ENCODE data around the gene LILRB3.
"Not testable (repeated sequence)": the region's sequence is repeated elsewhere in the genome, so short reads cannot be mapped to it uniquely, and the experiment has no call there.

The LILRB3 gene

DNA sequence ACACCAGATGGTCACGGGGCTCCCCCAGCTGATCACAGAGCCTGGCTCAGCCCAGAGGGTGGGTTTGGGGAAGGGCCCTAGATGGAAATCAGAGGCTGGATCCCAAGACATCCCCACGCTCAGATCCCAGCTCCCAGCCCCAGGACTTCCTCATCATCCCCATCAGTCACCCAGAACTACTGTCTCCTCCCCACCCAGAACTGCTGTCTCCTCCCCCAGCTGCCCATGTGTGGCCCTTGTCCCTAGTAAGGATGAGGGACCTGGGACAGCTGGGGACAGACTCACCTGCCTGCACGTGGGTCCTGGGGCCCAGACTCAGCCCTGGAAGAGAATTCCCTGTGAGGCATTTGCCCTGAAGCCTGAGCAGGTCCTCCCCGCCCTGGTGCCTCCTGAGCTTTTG is 19.4 kb upstream of the LILRB3 start:
- not testable (repeated sequence) for H3K36me3 ChIP-seq (ENCODE audit: insufficient read depth, low read length); H3K79me2 ChIP-seq (ENCODE audit: control insufficient read depth, insufficient read depth, low read length, unreplicated experiment); H3K4me3 ChIP-seq (ENCODE audit: low read depth, low read length); H2AFZ ChIP-seq (ENCODE audit: low read length, unreplicated experiment); H3K27ac ChIP-seq (ENCODE audit: low read depth, low read length); H3K4me1 ChIP-seq (ENCODE audit: control insufficient read depth, insufficient read depth, low read length, unreplicated experiment); H3K27me3 ChIP-seq (ENCODE audit: insufficient read depth, low read length)

DNA sequence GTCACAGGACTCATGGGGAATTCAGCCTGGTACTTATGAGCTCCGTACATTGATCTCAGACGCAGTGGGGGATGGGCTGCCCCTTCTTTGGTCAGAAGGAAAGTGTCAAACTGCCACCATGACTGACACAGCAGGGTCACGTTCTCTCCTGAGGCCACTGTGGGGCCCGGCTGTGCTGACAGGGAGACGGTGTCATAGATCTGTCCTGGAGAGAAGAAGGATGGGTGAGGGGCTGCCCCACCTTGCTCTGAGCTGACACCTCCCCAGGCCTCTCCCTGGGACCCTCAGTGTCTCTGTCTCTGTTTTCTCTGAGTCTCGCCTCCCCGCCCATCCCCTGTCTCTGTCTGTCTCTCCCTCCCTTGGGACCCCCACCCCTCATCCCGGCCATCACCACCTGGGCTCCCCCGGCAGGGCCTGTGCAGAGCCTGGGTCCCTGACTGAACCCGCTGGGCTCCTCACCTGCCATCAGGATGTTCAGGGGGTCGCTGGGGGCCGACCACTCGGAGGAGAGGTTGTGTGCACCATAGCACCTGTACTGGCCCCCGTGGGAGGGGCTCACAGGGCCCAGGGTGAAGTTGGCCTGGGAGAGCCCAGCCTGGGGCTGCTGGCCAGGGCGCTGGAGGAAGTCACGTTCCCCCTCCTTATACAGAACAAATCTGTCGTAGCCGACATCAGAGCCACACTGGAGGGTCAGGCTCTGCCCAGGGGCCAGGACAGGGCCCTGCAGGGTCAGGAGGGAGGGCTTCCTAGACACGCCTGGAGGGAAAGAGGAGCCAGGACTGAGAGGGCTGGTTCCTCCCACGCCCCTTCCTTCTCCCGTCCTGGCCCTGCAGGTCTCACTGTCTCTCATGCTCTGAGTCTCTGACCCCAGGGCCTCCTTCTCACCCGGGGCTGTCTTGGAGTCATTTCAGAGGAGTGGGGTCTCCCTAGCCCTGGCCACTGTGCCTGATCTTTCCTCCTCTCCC is 17.8 kb upstream of the LILRB3 start:
- not testable (repeated sequence) for H3K79me2 ChIP-seq (ENCODE audit: control insufficient read depth, insufficient read depth, low read length, unreplicated experiment); H3K27ac ChIP-seq (ENCODE audit: low read depth, low read length); H2AFZ ChIP-seq (ENCODE audit: low read length, unreplicated experiment); H3K27me3 ChIP-seq (ENCODE audit: insufficient read depth, low read length); H3K4me3 ChIP-seq (ENCODE audit: low read depth, low read length); H3K36me3 ChIP-seq (ENCODE audit: insufficient read depth, low read length); H3K4me1 ChIP-seq (ENCODE audit: control insufficient read depth, insufficient read depth, low read length, unreplicated experiment)

DNA sequence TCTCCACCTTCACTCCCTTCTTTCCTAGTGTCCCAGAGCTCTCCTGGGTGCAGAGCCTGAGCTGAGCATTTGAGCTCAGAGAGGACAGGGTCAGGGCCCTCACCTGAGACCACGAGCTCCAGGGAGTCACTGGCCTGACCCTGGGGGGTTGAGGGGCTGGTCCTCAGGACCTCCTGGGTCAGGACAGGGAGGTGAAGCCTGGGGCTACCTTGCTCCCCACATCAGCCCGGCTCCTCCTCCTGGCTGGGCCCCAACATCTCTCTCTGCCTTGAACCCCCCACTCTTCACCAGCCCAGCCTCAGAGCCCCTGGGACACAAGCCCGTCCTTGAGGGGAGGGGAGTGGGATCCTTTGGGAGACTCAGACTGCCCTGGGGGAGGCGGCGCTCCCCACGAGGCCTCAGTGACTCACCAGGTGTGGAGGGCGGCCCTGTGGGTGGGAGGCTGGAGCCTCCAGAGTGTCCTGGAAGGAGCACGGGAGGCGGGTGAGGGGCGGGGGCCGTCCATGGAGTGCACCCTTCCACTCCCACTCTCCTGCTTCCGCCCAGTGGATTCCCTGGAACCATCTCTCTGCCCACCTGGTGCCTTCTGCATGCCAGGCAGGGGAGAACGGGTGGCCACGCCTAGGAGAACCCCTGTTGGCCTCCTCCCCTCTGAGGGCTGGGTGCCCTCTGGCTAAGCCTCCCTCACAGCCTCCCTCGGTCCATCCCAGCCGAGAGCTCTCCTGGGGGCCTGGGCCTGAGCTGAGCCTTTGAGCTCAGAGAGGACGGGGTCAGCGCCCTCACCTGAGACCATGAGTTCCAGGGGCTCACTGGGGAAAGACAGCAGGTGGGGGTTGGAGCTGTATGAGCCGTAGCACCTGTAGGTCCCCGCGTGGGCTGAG is 16.9 kb upstream of the LILRB3 start:
- not testable (repeated sequence) for H3K4me1 ChIP-seq (ENCODE audit: control insufficient read depth, insufficient read depth, low read length, unreplicated experiment); H3K79me2 ChIP-seq (ENCODE audit: control insufficient read depth, insufficient read depth, low read length, unreplicated experiment); H3K36me3 ChIP-seq (ENCODE audit: insufficient read depth, low read length); H2AFZ ChIP-seq (ENCODE audit: low read length, unreplicated experiment); H3K4me3 ChIP-seq (ENCODE audit: low read depth, low read length); H3K27ac ChIP-seq (ENCODE audit: low read depth, low read length)
- peaks cover 10% of the 10 kb centered on the region; the same call in 1 of the 2 replicates for H3K27me3 ChIP-seq (ENCODE audit: insufficient read depth, low read length)

DNA sequence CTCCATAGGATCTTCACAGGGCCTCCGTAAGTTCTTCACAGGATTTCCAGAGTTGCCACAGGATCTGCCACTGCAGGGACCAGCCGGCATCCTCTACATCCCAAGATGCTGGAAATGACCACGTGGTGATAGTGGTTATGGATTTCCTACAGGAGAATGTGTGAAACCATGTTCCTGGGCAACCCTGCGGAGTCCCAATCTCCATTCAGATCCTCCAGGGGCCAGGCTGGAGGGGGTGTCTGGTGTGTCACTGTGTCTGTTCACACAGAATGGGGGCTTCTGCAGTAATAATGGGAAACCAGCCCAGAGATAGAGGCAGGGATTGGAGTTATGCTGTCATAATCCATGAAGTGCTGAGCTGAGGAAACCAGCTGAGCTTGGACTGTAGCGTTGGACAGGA is 11.1 kb upstream of the LILRB3 start:
- Histone ChIP-seq H2AFZ (ENCODE audit: low read length, unreplicated experiment) (no peak overlapping the region), H3K4me3 (ENCODE audit: low read depth, low read length) (no peak overlapping the region), H3K4me1 (ENCODE audit: control insufficient read depth, insufficient read depth, low read length, unreplicated experiment) (no peaks in the 10 kb centered on the region), H3K36me3 (ENCODE audit: insufficient read depth, low read length) (no peaks in the 10 kb centered on the region), H3K79me2 (ENCODE audit: control insufficient read depth, insufficient read depth, low read length, unreplicated experiment) (no peaks in the 10 kb centered on the region), H3K27me3 (ENCODE audit: insufficient read depth, low read length) (peaks cover 17% of the 10 kb centered on the region; the same call in 1 of the 2 replicates), H3K27ac (ENCODE audit: low read depth, low read length) (no peak overlapping the region)

DNA sequence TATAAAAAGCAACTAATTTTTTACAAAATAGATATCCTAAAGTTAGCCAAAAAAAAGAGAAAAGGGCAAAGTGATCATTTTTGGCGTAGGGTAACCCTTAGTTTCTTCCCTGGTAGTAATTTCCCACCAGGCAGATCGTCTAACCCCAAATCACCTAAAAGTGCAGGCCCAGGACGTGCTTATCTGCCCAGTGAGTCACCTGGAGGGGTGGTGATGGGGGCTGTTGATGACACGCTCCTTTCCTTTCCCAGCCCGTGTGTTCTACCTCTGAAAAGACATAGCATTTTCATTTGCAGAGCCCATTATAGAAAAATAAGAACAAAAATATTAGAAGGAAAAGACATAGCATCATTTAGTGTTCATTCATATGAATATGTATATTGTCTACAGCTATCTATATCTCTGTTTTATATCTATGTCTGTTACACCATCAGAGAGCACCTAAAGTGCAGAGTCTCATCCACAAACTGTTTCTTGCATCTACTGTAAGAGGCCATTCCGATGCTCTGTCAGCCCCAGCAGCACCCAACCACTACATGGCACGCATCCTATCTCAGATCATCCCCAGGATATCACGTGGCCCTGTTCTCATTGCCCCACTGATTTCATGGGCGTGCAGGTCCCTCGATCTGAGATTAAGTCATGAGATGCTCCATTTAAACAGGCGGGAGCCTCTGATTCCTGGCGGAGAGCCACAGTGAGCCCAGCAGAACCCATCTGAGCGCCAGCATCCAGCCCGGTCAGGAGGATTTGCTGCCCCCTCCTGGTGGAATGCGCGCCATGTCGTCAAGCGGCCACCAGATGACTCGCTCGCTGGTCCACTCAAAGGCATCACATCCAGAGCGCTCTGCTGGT is 8.5 kb upstream of the LILRB3 start:
- Histone ChIP-seq H3K4me3 (ENCODE audit: low read depth, low read length) (no peak overlapping the region), H3K27ac (ENCODE audit: low read depth, low read length) (no peak overlapping the region), H3K36me3 (ENCODE audit: insufficient read depth, low read length) (no peaks in the 10 kb centered on the region), H3K79me2 (ENCODE audit: control insufficient read depth, insufficient read depth, low read length, unreplicated experiment) (no peaks in the 10 kb centered on the region), H3K27me3 (ENCODE audit: insufficient read depth, low read length) (peaks cover 17% of the 10 kb centered on the region; the same call in 1 of the 2 replicates), H3K4me1 (ENCODE audit: control insufficient read depth, insufficient read depth, low read length, unreplicated experiment) (no peaks in the 10 kb centered on the region), H2AFZ (ENCODE audit: low read length, unreplicated experiment) (no peak overlapping the region)

DNA sequence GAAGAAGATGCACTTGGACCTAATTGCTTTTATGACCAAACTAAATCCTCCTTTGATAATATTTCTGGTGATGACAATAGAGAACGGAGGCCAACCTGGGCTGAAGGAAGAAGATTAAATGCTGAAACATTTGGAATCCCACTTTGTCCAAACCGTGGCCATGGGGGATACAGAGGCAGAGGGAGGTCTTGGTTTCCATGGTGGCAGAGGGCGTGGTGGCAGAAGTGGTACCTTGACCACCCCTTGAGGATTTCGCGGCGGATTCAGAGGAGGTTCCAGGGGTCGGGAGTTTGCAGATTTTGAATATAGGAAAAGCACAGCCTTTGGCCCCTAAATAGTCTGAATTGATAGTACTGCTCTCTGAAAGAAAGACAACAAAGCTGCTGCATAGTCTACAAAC is 7.2 kb upstream of the LILRB3 start:
- H2AFZ ChIP-seq (ENCODE audit: low read length, unreplicated experiment), result no peak overlapping the region
- H3K4me1 ChIP-seq (ENCODE audit: control insufficient read depth, insufficient read depth, low read length, unreplicated experiment), result no peaks in the 10 kb centered on the region
- H3K27ac ChIP-seq (ENCODE audit: low read depth, low read length), result no peak overlapping the region
- H3K4me3 ChIP-seq (ENCODE audit: low read depth, low read length), result no peak overlapping the region
- no peaks in the 10 kb centered on the region for H3K36me3 ChIP-seq (ENCODE audit: insufficient read depth, low read length)
- H3K27me3 ChIP-seq (ENCODE audit: insufficient read depth, low read length), result peaks cover 9% of the 10 kb centered on the region; the same call in 1 of the 2 replicates
- no peaks in the 10 kb centered on the region for H3K79me2 ChIP-seq (ENCODE audit: control insufficient read depth, insufficient read depth, low read length, unreplicated experiment)

DNA sequence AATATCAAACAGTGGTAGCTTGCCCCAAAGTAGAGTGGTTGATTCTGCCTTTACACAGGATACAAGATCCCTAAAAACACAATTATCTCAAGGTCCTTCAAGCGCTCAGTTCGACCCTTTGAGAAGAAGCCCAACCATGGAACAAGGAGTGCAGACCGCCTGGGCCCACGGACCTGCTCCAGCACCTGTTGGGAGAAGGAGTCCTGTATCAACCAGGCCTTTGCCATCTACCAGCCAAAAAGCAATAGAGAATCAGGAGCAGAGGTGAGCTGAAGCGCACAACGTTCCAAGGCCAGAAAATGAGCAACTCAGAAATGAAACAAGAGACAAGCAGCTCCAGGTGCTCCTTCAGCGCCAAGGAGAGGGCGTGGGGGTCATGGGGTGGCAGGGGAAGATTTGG is 6.3 kb upstream of the LILRB3 start:
- peaks cover under 1% of the 10 kb centered on the region; the same call in 1 of the 2 replicates for H3K27me3 ChIP-seq (ENCODE audit: insufficient read depth, low read length)
- no peaks in the 10 kb centered on the region for H3K4me1 ChIP-seq (ENCODE audit: control insufficient read depth, insufficient read depth, low read length, unreplicated experiment)
- no peak overlapping the region for H3K4me3 ChIP-seq (ENCODE audit: low read depth, low read length)
- H3K79me2 ChIP-seq (ENCODE audit: control insufficient read depth, insufficient read depth, low read length, unreplicated experiment), result no peaks in the 10 kb centered on the region
- no peaks in the 10 kb centered on the region for H3K36me3 ChIP-seq (ENCODE audit: insufficient read depth, low read length)
- no peak overlapping the region for H2AFZ ChIP-seq (ENCODE audit: low read length, unreplicated experiment)
- H3K27ac ChIP-seq (ENCODE audit: low read depth, low read length), result no peak overlapping the region

DNA sequence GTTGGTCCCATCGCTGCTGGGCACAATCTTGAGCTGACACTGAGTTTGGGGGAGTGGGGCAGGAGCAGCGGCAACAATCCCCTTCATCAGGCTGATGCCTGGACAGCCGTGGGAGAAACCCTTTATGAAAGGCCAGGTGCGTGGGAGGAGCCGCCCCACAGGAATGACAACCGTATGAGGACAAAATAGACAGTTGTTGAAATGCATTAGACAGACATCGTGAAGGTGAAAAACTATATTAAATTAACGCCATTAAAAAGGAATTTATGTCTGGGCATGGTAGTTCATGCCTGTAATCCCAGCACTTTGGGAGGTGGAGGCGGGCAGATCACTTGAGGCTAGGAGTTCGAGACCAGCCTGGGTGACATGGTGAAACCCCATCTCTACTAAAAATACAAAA is 1.8 kb upstream of the LILRB3 start:
- not testable (repeated sequence) for H3K36me3 ChIP-seq (ENCODE audit: insufficient read depth, low read length); H3K27me3 ChIP-seq (ENCODE audit: insufficient read depth, low read length); H2AFZ ChIP-seq (ENCODE audit: low read length, unreplicated experiment); H3K79me2 ChIP-seq (ENCODE audit: control insufficient read depth, insufficient read depth, low read length, unreplicated experiment); H3K27ac ChIP-seq (ENCODE audit: low read depth, low read length); H3K4me1 ChIP-seq (ENCODE audit: control insufficient read depth, insufficient read depth, low read length, unreplicated experiment); H3K4me3 ChIP-seq (ENCODE audit: low read depth, low read length)

DNA sequence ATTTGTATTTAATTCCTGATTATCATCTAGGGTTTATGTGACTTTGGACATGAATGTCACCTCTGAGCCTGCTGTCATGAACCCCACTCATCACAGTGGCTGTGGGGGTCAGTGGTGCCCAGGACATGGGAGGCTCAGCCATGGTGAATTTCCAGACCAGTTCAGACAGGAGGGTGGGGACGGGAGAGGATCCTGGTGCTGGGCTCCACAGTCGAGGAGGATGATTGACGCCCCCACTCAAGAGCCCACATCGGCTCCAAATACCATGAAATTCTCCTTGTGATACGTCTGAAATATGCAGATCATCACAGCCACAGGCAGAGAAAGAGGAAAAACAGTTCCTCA is 1.1 kb upstream of the LILRB3 start:
- not testable (repeated sequence) for H3K4me3 ChIP-seq (ENCODE audit: low read depth, low read length); H3K36me3 ChIP-seq (ENCODE audit: insufficient read depth, low read length); H3K27me3 ChIP-seq (ENCODE audit: insufficient read depth, low read length)

DNA sequence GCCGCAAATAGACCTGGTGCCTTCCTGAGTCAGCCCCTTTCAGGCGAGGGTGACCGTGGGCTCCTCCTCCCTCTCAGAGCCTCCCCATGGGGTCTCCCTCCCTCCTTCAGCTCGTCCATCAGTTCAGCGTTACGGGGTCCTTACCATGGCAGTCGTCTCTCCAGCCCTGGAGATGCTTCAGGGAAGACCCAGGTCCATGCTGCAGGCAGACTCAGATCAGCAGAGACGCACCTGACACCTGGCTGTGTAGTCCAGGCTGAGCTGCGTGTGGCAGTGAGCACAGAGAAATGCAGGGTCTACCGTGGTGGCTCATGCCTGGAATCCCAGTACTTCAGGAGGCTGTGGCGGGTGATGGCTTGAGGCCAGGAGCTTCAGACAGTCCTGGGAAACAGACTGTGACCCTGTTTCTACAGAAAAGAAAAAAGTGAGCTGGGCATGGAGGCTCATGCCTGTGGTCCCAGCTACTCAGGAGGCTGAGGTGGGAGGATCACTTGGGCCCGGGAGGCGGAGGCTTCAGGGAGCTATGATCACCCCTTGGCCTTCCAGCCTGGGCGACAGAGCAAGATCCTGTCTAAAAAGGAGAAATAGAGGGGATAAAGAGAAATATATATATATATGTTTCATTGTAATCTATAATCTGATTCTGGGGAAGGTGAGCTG is 600 bp upstream of the LILRB3 start:
- H3K79me2 ChIP-seq (ENCODE audit: control insufficient read depth, insufficient read depth, low read length, unreplicated experiment); H3K27ac ChIP-seq (ENCODE audit: low read depth, low read length); H3K36me3 ChIP-seq (ENCODE audit: insufficient read depth, low read length); H3K4me3 ChIP-seq (ENCODE audit: low read depth, low read length); H3K27me3 ChIP-seq (ENCODE audit: insufficient read depth, low read length); H3K4me1 ChIP-seq (ENCODE audit: control insufficient read depth, insufficient read depth, low read length, unreplicated experiment); H2AFZ ChIP-seq (ENCODE audit: low read length, unreplicated experiment): not testable (repeated sequence)

More for the DNA sequence above, 1.1 kb upstream of the LILRB3 start:
- H3K79me2 ChIP-seq (ENCODE audit: control insufficient read depth, insufficient read depth, low read length, unreplicated experiment); H2AFZ ChIP-seq (ENCODE audit: low read length, unreplicated experiment); H3K27ac ChIP-seq (ENCODE audit: low read depth, low read length); H3K4me1 ChIP-seq (ENCODE audit: control insufficient read depth, insufficient read depth, low read length, unreplicated experiment): not testable (repeated sequence)
